B cell (primary cell): ENCODE data around the gene SLC22A12. TPM values are rescaled to one million over a fixed set of nuclear protein-coding genes. Genes with fewer than 3 reads are reported as not detected.
"Not testable (repeated sequence)": the region's sequence is repeated elsewhere in the genome, so short reads cannot be mapped to it uniquely, and the experiment has no call there.

Experiments used
- ATAC-seq: fragments of 200-7000 bp; cut with Tn5 transposase; one replicate; pipeline ENCODE4 v1.10.0; 2021; ENCODE audit warnings: low read depth, mild to moderate bottlenecking, moderate number of reproducible peaks, moderate library complexity
- CTCF ChIA-PET: fragments of 350-600 bp; sonication (Branson Sonifier 250); formaldehyde crosslinking; loops from one replicate; lab custom pipeline; 2021; ENCODE audit warnings: antibody characterized with exemption, inconsistent platforms; lab: Charles Lee
- POLR2A ChIA-PET: fragments of 350-600 bp; sonication (Branson Sonifier 250); formaldehyde crosslinking; loops from one replicate; lab custom pipeline; 2021; ENCODE audit warnings: antibody characterized with exemption; lab: Charles Lee
- DNase-seq: peaks from one replicate; pipeline ENCODE4 v3.0.0; 2013
- H2AFZ ChIP-seq: 2 replicates; pipeline ENCODE4 v1.6.1; 2012; ENCODE audit warnings: mild to moderate bottlenecking, low read depth, low read length; ENCODE audit not compliant: insufficient read depth, poor library complexity, severe bottlenecking
- H3K27ac ChIP-seq, 2 donors: 1 replicate in 1 of 2; 2 replicates in 1 of 2; pipeline ENCODE4 v1.5.1; 2012 to 2013; ENCODE audit warnings: low read length in 2 of 2, mild to moderate bottlenecking in 2 of 2, moderate library complexity in 1 of 2
- H3K27me3 ChIP-seq, 4 experiments: fragments of 200-600 bp in 1 of 4; sonication (generic) in 1 of 4; replicated peaks in 1 of 4; 1 replicate in 2 of 4; 2 replicates in 2 of 4; pipeline versions ENCODE4 v1.6.1 to v1.7.0; 2013 to 2016; ENCODE audit warnings: low read length in 3 of 4, mild to moderate bottlenecking in 2 of 4, mixed read lengths in 1 of 4, moderate library complexity in 1 of 4; ENCODE audit not compliant: insufficient read depth in 4 of 4, control insufficient read depth in 3 of 4; ENCODE audit errors: control extremely low read depth in 1 of 4
- H3K36me3 ChIP-seq, 2 experiments: replicated peaks in 1 of 2; 1 replicate in 1 of 2; 2 replicates in 1 of 2; pipeline versions ENCODE4 v1.6.1 to v1.7.1; 2013; ENCODE audit warnings: low read length in 1 of 2; ENCODE audit not compliant: insufficient read depth in 2 of 2, control insufficient read depth in 1 of 2; ENCODE audit errors: control extremely low read depth in 1 of 2, extremely low read depth in 1 of 2
- H3K4me1 ChIP-seq, 2 donors: fragments of 200-600 bp in 1 of 2; sonication (generic) in 1 of 2; 1 replicate in 1 of 2; 2 replicates in 1 of 2; pipeline versions ENCODE4 v1.5.1 to v1.6.1; 2013 to 2017; ENCODE audit warnings: low read length in 2 of 2; ENCODE audit not compliant: control insufficient read depth in 2 of 2, insufficient read depth in 2 of 2
- H3K4me2 ChIP-seq: replicated peaks from 2 replicates; pipeline ENCODE3; 2012; ENCODE audit warnings: mild to moderate bottlenecking, low read depth, low read length; ENCODE audit not compliant: poor library complexity, severe bottlenecking
- H3K4me3 ChIP-seq, 5 experiments: fragments of 200-600 bp in 1 of 5; sonication (generic) in 1 of 5; 1 replicate in 3 of 5; 2 replicates in 2 of 5; pipeline versions ENCODE4 v1.5.1 to v1.7.0; 2011 to 2016; ENCODE audit warnings: low read length in 4 of 5, mild to moderate bottlenecking in 4 of 5, low read depth in 2 of 5, control low read depth in 1 of 5, moderate library complexity in 1 of 5; ENCODE audit not compliant: insufficient read depth in 1 of 5; ENCODE audit errors: control extremely low read depth in 1 of 5, extremely low read depth in 1 of 5
- H3K79me2 ChIP-seq: fragments of 200-600 bp; sonication (generic); one replicate; pipeline ENCODE4 v1.6.0; 2016; ENCODE audit warnings: low read length; ENCODE audit not compliant: control insufficient read depth, insufficient read depth
- H3K9ac ChIP-seq: fragments of 200-600 bp; sonication (generic); 2 replicates; pipeline ENCODE4 v1.6.1; 2017; ENCODE audit warnings: mild to moderate bottlenecking, low read length, moderate library complexity
- H3K9me3 ChIP-seq, 3 donors: one replicate each; pipeline versions ENCODE4 v1.6.1 to v1.7.1; 2013; ENCODE audit warnings: low read length in 2 of 3; ENCODE audit not compliant: control insufficient read depth in 2 of 3, insufficient read depth in 1 of 3; ENCODE audit errors: control extremely low read depth in 1 of 3
- H4K20me1 ChIP-seq: 2 replicates; pipeline ENCODE4 v1.6.0; 2012; ENCODE audit warnings: mild to moderate bottlenecking, low read length; ENCODE audit not compliant: insufficient read depth, control insufficient read depth, poor library complexity, severe bottlenecking
- H3K27ac Mint-ChIP-seq: one replicate; pipeline ENCODE4 v1.8.0; 2021; ENCODE audit warnings: mixed read lengths
- H3K27me3 Mint-ChIP-seq: one replicate; pipeline ENCODE4 v1.8.0; 2021; ENCODE audit warnings: mixed read lengths
- H3K4me1 Mint-ChIP-seq: one replicate; pipeline ENCODE4 v1.8.0; 2021; ENCODE audit warnings: mixed read lengths
- H3K4me3 Mint-ChIP-seq: one replicate; pipeline ENCODE4 v1.8.0; 2021; ENCODE audit warnings: mixed read lengths
- H3K9me3 Mint-ChIP-seq: one replicate; pipeline ENCODE4 v1.8.0; 2022; ENCODE audit warnings: mixed read lengths; ENCODE audit not compliant: insufficient read depth
- CTCF ChIP-seq: fragments of 200-600 bp; IDR thresholded peaks from one replicate; pipeline ENCODE4 v1.8.0; 2022; ENCODE audit warnings: antibody characterized with exemption, mild to moderate bottlenecking
- EZH2 ChIP-seq: IDR thresholded peaks from 2 replicates; pipeline ENCODE4 v1.6.1; 2012; ENCODE audit warnings: borderline replicate concordance, low read depth, mild to moderate bottlenecking, moderate library complexity, low read length; ENCODE audit not compliant: insufficient read depth, poor library complexity, severe bottlenecking
- WGBS: methylation state at CpG from one replicate; pipeline ENCODE4 v1.1.5; 2013; ENCODE audit warnings: missing lambda C conversion rate; ENCODE audit not compliant: insufficient coverage; 5-methylcytosine and 5-hydroxymethylcytosine counted together
- intact Hi-C: fragments of 100-400 bp; cut with micrococcal nuclease; formaldehyde crosslinking; loops from one replicate; pipeline ENCODE4 v1.10.0; 2022
- polyA plus RNA-seq: library from polyadenylated mRNA; depleted of rRNA; stranded (reverse); fragments of >200 nt; gene quantifications from 2 replicates; pipeline ENCODE4 v1.2.3, GENCODE V29; 2012
- total RNA-seq, 2 donors: library from RNA; stranded (reverse); fragments of 120-200 nt in 1 of 2; gene quantifications; 1 replicate in 1 of 2; 2 replicates in 1 of 2; pipeline versions ENCODE4 v1.2.3 to v1.2.4, GENCODE V29; 2013 to 2022

Gene SLC22A12
- total and polyA plus RNA-seq, 2 donors (not counting 1 experiment from before 2014, with no cell fraction given), result not detected

- POLR2A ChIA-PET, result no interaction called here
Measured at GRCh38 chr11:64594159-64594939, 3.3 kb downstream of the SLC22A12 start.

GRCh38 chr11:64595922-64596321, 4.9 kb downstream of the SLC22A12 start:
- H3K4me1 Mint-ChIP-seq, H3K79me2 ChIP-seq, H3K36me3 ChIP-seq, H3K4me2 ChIP-seq, H3K27me3 ChIP-seq, H3K9me3 Mint-ChIP-seq, intact Hi-C loops, ATAC-seq, H3K4me3 Mint-ChIP-seq, DNase-seq, H2AFZ ChIP-seq, H3K4me3 ChIP-seq, H3K27me3 Mint-ChIP-seq, H3K4me1 ChIP-seq, H3K9ac ChIP-seq, POLR2A ChIA-PET, H3K27ac ChIP-seq, H3K9me3 ChIP-seq, H4K20me1 ChIP-seq, H3K27ac Mint-ChIP-seq: not testable (repeated sequence)
- CTCF ChIA-PET, result interaction anchor here (1.1 kb wide), 1 partner anchor 146 kb away, joined by 4 read pairs; no protein-coding TSS in a partner anchor
- 73% methylated on average over 1 of the region's 1 CpG for WGBS

More at GRCh38 chr11:64594159-64594939, 3.3 kb downstream of the SLC22A12 start:
- Mint-ChIP-seq H3K27me3 (peaks cover 2% of the 10 kb centered on the region), H3K27ac (no peak overlapping the region), H3K4me3 (no peak overlapping the region), H3K4me1 (no peaks in the 10 kb centered on the region), H3K9me3 (no peaks in the 10 kb centered on the region)
- intact Hi-C loops, result no loop called here
- TF ChIP-seq EZH2, result no peak
- TF ChIP-seq CTCF, result no peak
- ATAC-seq (no peak), DNase-seq (no peak)
- Histone ChIP-seq H3K4me3 (no peak overlapping the region), H3K27ac (no peak overlapping the region), H3K79me2 (no peaks in the 10 kb centered on the region), H3K9me3 (peaks cover 0 to 11% (median 0%) of the 10 kb centered on the region in 3 donors), H3K36me3 (no peaks in the 10 kb centered on the region), H3K4me2 (no peak overlapping the region), H4K20me1 (no peaks in the 10 kb centered on the region), H3K9ac (no peak overlapping the region), H2AFZ (no peak overlapping the region), H3K27me3 (peaks cover 0 to 3% (median 0%) of the 10 kb centered on the region in 4 experiments), H3K4me1 (no peaks in the 10 kb centered on the region)
- CTCF ChIA-PET, result no interaction called here
- WGBS, result 92% methylated on average over 14 of the region's 14 CpGs
